OCI-LY7 (cell line): ENCODE measurements around the gene BSCL2. TPM values are rescaled to one million over a fixed set of nuclear protein-coding genes. Genes with fewer than 3 reads are reported as not detected.

Source experiments
- Bru-seq: library from RNA; stranded (reverse); fragments of 400-500 nt; gene quantifications from one replicate; lab custom pipeline; 2021; lab: Mats Ljungman, UMichigan
- BruChase-seq, 2 experiments: library from RNA; stranded (reverse); fragments of 400-500 nt; gene quantifications; one replicate each; lab custom pipeline; 2021; lab: Mats Ljungman, UMichigan
- BruUV-seq: library from RNA; stranded (reverse); fragments of 400-500 nt; replicated peaks from 2 replicates; lab custom pipeline; 2021; lab: Mats Ljungman, UMichigan
- CTCF ChIA-PET: fragments of 300-600 bp; sonication (Branson Sonifier 250); formaldehyde crosslinking; loops from one replicate; lab custom pipeline; 2022; ENCODE audit warnings: antibody characterized with exemption; ENCODE audit not compliant: unreplicated experiment; lab: Charles Lee
- POLR2A ChIA-PET: fragments of 300-600 bp; sonication (Branson Sonifier 250); formaldehyde crosslinking; loops from one replicate; lab custom pipeline; 2022; ENCODE audit warnings: antibody characterized with exemption; lab: Charles Lee
- DNase-seq: peaks from one replicate; pipeline ENCODE4 v3.0.0-alpha.2; 2015; ENCODE audit warnings: low spot score
- H2AFZ ChIP-seq: fragments of 200-600 bp; sonication (generic), shearing (Covaris generic); 2 replicates; pipeline ENCODE4 v1.6.1; 2014; ENCODE audit warnings: mild to moderate bottlenecking, antibody characterized with exemption, low read length, moderate library complexity
- H3K27ac ChIP-seq: fragments of 200-600 bp; sonication (generic); 2 replicates; pipeline ENCODE4 v1.5.1; 2014; ENCODE audit warnings: mixed run types, low read depth, mild to moderate bottlenecking, moderate library complexity, low read length, inconsistent platforms; ENCODE audit not compliant: poor library complexity, severe bottlenecking
- H3K36me3 ChIP-seq: fragments of 200-600 bp; sonication (generic); 2 replicates; pipeline ENCODE4 v1.6.1; 2014; ENCODE audit warnings: mild to moderate bottlenecking, antibody characterized with exemption, low read length, moderate library complexity, mixed read lengths; ENCODE audit not compliant: insufficient read depth
- H3K4me1 ChIP-seq: fragments of 200-600 bp; sonication (generic); 2 replicates; pipeline ENCODE4 v1.5.1; 2014; ENCODE audit warnings: mild to moderate bottlenecking, low read length; ENCODE audit not compliant: insufficient read depth, poor library complexity, severe bottlenecking
- H3K4me2 ChIP-seq: fragments of 200-600 bp; sonication (generic); 2 replicates; pipeline ENCODE4 v1.6.1; 2014; ENCODE audit warnings: mild to moderate bottlenecking, low read length
- H3K4me3 ChIP-seq: fragments of 200-600 bp; sonication (generic); 2 replicates; pipeline ENCODE4 v1.5.1; 2014; ENCODE audit warnings: mild to moderate bottlenecking, low read depth, low read length; ENCODE audit not compliant: poor library complexity, severe bottlenecking
- H3K79me2 ChIP-seq: fragments of 200-600 bp; sonication (generic); 2 replicates; pipeline ENCODE4 v1.6.1; 2016; ENCODE audit warnings: low read depth, mild to moderate bottlenecking, low read length, moderate library complexity, mixed read lengths; ENCODE audit not compliant: insufficient read depth
- H3K9me2 ChIP-seq: fragments of 200-600 bp; sonication (generic); 2 replicates; pipeline ENCODE4 v1.6.1; 2016; ENCODE audit warnings: mild to moderate bottlenecking, low read length, mixed read lengths; ENCODE audit not compliant: insufficient read depth
- H3K9me3 ChIP-seq: fragments of 200-600 bp; sonication (generic); 2 replicates; pipeline ENCODE4 v1.6.1; 2014; ENCODE audit warnings: mild to moderate bottlenecking, mixed run types, low read length, mixed read lengths
- H4K20me1 ChIP-seq: fragments of 200-600 bp; sonication (generic); 2 replicates; pipeline ENCODE4 v1.6.1; 2014; ENCODE audit warnings: mild to moderate bottlenecking, antibody characterized with exemption, low read length, moderate library complexity, mixed read lengths; ENCODE audit not compliant: insufficient read depth
- EZH2phosphoT487 ChIP-seq: fragments of 200-600 bp; sonication (generic); IDR thresholded peaks from 2 replicates; pipeline ENCODE4 v1.6.1; 2018; ENCODE audit warnings: low read depth, borderline replicate concordance, mild to moderate bottlenecking, mixed run types, antibody characterized with exemption, low read length, moderate library complexity, mixed read lengths
- intact Hi-C: fragments of 100-400 bp; cut with micrococcal nuclease; formaldehyde crosslinking; loops from one replicate; pipeline ENCODE4 v1.10.0; 2022; ENCODE audit not compliant: unreplicated experiment
- long read RNA-seq: library from polyadenylated mRNA; stranded (forward); transcript quantifications from one replicate; pipeline ENCODE4 v2.0.0, GENCODE V29; 2022
- total RNA-seq, 2 experiments: library from RNA; depleted of rRNA in 1 of 2; stranded (reverse); fragments of >200 nt in 1 of 2; shearing (Covaris generic) in 1 of 2; gene quantifications; 2 replicates each; pipeline ENCODE4 v1.2.3, GENCODE V29; 2014 to 2022
- TF ChIP-seq, protein P1 (sequence below): fragments of 200-600 bp; sonication (generic); conservative IDR thresholded peaks from 2 replicates; pipeline ENCODE4 v1.5.1; 2014; ENCODE audit warnings: mild to moderate bottlenecking, antibody characterized with exemption, low read length, moderate library complexity, mixed read lengths

BSCL2 gene
- total RNA-seq (2014; rRNA removed; shearing (Covaris generic)) = 20.7 and 21.6 TPM in 2 replicates
- 46.2 and 46.7 TPM in 2 replicates for total RNA-seq (2022)
- Bru-seq, nascent RNA = percentile 67 among the genes with signal in this experiment
- BruChase-seq, experiment 1, labeled RNA remaining after a 6-hour chase = percentile 89 among the genes with signal in this experiment
- BruChase-seq, experiment 2, labeled RNA remaining after a 2-hour chase = percentile 86 among the genes with signal in this experiment
- long read RNA-seq, partial matches to known transcripts = 1 of 15 reads
- long read RNA-seq, other reads (novel, unspliced or antisense) = 10 of 15 reads

DNA sequence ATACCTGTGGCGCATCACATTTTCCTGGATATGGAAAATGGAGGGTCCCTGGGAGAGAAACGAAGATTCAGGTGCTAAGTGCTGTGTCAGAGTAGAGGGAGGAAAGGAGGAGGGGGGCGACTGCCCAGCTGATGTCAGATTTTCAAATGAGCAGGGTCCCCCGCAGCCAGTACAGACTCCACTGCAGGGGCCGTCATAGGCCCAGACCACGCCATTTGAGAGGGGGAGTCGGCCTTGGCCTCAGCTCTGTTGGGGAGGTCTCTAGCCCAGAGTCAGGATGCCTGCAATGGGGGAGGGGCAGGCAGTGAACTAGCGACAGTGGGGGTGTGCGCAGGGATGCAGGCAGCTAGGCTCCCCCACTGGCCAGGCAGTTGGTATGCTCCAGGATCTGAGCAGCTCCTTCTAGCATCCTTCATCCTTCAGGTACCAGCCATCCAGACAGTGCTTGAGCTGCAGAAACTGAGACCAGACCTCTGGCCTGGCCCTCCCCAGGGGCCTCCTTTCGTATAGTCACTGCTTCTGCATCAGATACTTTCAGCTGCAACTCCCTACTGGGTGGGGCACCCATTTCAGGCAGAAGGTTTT, at the start of gene BSCL2, which contains the start of gene GNG3:
TSS of gene BSCL2 (minus strand) at position 148 of the 585 bp plus-strand sequence. CDS start 229 bp downstream, outside the sequence.
TSS of gene GNG3 (plus strand) at position 400 of the 585 bp plus-strand sequence. CDS start 620 bp downstream, outside the sequence.
- H3K4me1 ChIP-seq = peaks cover 44% of the 10 kb centered on the region
- DNase-seq = no peak
- H3K27ac ChIP-seq = peak within 1 kb of the TSS; percentile 73
- H2AFZ ChIP-seq = no peak within 1 kb of the TSS
- intact Hi-C loops = loop anchor here (2.0 kb wide), 1 partner anchor 19 kb away; the partner anchor contains the start of gene HNRNPUL2
- ChIA-PET POLR2A (interaction anchor here (0.8 to 1.6 kb wide), 3 partner anchors 20 to 36 kb away, joined by 3 to 5 read pairs (median 3); partner anchors contain the start of genes HNRNPUL2, TTC9C and UQCC3), CTCF (no interaction called here)
- H3K79me2 ChIP-seq = no peaks in the 10 kb centered on the region
- H3K9me3 ChIP-seq = no peaks in the 10 kb centered on the region
- H4K20me1 ChIP-seq = no peaks in the 10 kb centered on the region
- H3K9me2 ChIP-seq = no peaks in the 10 kb centered on the region
- H3K4me3 ChIP-seq = peak within 1 kb of the TSS; percentile 73
- H3K36me3 ChIP-seq = peaks cover 93% of the 10 kb centered on the region
- TF ChIP-seq, protein P1, sequence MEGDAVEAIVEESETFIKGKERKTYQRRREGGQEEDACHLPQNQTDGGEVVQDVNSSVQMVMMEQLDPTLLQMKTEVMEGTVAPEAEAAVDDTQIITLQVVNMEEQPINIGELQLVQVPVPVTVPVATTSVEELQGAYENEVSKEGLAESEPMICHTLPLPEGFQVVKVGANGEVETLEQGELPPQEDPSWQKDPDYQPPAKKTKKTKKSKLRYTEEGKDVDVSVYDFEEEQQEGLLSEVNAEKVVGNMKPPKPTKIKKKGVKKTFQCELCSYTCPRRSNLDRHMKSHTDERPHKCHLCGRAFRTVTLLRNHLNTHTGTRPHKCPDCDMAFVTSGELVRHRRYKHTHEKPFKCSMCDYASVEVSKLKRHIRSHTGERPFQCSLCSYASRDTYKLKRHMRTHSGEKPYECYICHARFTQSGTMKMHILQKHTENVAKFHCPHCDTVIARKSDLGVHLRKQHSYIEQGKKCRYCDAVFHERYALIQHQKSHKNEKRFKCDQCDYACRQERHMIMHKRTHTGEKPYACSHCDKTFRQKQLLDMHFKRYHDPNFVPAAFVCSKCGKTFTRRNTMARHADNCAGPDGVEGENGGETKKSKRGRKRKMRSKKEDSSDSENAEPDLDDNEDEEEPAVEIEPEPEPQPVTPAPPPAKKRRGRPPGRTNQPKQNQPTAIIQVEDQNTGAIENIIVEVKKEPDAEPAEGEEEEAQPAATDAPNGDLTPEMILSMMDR = no peak
- no peak for TF ChIP-seq EZH2phosphoT487
- no TSS peak for BruUV-seq
- H3K4me2 ChIP-seq = peak within 1 kb of the TSS; percentile 94

DNA sequence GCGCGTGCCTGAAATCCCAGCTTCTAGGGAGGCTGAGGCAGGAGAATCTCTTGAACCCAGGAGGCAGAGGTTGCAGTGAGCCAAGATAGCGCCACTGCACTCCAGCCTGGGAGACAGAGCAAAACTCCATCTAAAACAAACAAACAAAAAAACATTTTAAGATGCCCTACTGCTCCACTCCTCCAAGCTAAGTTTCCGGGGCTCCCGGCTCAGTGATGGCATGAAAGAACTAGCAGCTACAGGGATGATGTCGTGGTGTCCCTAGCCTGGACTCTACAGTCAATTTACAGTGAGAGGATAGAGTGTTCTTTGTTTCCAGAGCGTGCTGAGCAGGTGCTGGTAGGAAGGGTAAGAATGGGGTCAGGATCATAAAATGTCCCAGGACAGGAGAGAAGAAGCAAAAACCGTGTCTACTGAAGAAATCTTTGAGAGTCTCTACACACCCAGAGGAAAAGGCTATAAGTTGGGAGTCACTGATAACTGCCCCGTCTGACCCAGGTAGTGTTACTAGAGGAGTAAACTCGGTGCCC, 47.9 kb upstream of the BSCL2 start:
- DNase-seq = no peak
- H3K4me3 ChIP-seq = peak overlapping the region; percentile 71
- H2AFZ ChIP-seq = no peak overlapping the region
- no peaks in the 10 kb centered on the region for H3K79me2 ChIP-seq
- ChIA-PET CTCF (no interaction called here), POLR2A (interaction anchor here (1.0 kb wide), 1 partner anchor 100 kb away, joined by 8 read pairs; no protein-coding TSS in a partner anchor)
- peak overlapping the region; percentile 63 for H3K4me2 ChIP-seq
- H3K27ac ChIP-seq = no peak overlapping the region
- no peaks in the 10 kb centered on the region for H3K9me3 ChIP-seq
- no peak for TF ChIP-seq EZH2phosphoT487
- TF ChIP-seq, protein P1 = no peak
- no peaks in the 10 kb centered on the region for H3K9me2 ChIP-seq
- no peaks in the 10 kb centered on the region for H3K36me3 ChIP-seq
- no TSS peak for BruUV-seq
- intact Hi-C loops = no loop called here
- peaks cover 20% of the 10 kb centered on the region for H3K4me1 ChIP-seq
- no peaks in the 10 kb centered on the region for H4K20me1 ChIP-seq
